ENCODE measurements around the gene SLC4A5.

The SLC4A5 gene

DNA sequence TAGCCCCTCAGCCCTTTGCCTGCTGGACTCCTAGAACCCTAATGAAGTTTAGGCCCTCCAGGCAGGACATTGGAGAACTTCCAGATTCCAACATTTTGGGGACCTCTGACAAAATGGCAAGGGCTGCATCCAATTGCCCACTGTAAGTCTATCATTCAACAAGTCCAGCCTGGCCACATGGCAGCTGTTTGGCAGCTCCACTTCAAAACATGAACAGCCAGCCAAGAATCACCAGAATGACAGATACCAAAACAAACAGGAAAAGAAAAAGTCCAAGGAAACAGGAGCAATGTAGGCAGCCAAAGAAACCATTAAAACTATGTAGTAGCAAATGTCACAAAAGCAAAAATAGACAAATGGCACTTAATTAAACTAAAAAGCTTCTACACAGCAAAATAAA is 25.5 kb downstream of the SLC4A5 start:
- no peak for DNase-seq (ENCODE audit: extremely low read depth in 1 of 2, low read depth in 1 of 2)

DNA sequence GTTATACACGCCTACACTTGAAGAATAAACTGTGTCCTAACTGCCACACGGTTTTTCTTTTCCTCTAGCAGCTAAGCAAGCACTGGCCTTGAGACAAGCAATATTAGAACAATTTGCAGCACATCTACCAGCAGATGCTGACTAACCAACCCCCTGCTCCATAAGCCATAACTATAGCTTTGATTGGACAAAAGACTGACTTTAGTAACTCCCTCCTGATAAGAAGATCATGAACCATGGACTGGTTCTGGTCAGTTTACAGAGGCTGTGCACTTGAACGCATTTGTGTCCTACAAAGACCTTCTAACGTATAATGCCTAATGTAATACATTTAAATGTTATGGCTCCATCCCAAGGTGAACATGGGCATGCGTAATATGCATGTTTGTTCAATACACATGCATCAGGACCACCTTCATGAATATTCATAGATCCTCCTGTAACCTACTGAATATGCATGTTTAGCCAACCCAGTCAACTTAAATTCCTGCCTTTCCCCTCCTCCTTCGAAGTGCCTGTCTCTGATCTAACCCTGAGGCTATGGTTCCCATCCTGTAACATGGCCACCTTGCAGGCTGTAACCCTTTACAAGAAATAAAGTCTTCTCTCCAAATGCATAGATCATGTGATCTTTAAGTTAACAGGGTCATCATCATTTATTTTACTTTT is 26.5 kb downstream of the SLC4A5 start:
- no peak for DNase-seq (ENCODE audit: extremely low read depth in 1 of 2, low read depth in 1 of 2)

DNA sequence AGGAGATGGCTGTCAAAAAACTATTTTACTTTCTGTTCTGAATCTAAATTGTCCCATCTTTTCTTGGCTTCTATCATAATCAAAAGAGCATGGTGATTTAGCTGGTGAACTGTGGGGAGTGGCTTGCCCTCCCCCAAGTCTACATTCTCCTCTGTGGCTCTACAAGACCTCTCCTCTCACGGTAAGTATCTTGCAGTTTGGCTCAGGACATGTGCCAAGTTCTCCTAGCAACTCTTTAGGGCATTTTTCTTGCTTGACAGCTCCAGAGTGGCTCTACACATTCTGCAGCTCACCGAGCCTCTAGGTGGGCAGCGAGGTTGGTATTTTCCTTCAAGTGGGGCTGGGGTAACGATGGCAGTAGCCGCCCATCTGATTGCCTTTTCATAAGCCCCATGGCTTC is 29.1 kb downstream of the SLC4A5 start:
- no peak for DNase-seq (ENCODE audit: extremely low read depth in 1 of 2, low read depth in 1 of 2)

GRCh38 chr2:74313497-74313896 is 29.7 kb downstream of the SLC4A5 start:
- DNase-seq (ENCODE audit: extremely low read depth in 1 of 2, low read depth in 1 of 2) = no peak

GRCh38 chr2:74312913-74313312 is 30.3 kb downstream of the SLC4A5 start:
- no peak for DNase-seq (ENCODE audit: extremely low read depth in 1 of 2, low read depth in 1 of 2)

DNA sequence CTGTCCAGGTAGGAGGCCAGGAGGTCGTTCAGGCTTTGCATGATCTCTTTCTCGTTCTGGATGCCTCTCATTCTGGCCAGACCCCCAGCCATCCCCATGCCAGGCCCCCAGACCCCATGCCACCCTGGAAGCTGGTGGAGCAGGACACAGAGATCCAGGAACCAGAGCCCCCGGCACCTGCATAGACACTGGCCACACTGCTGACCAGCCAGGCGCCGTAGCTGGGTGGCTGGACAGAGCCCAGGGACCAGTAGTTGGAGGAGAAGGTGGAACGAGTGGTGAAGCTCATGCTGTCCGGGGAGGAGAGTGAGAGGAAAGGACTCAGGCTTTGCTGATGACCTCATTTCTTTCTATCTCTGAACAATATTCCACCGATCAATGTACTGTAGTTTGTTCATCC is 35.5 kb downstream of the SLC4A5 start:
- DNase-seq (ENCODE audit: extremely low read depth in 1 of 2, low read depth in 1 of 2) = no peak

GRCh38 chr2:74304332-74305148 is 38.7 kb downstream of the SLC4A5 start:
- DNase-seq (ENCODE audit: extremely low read depth in 1 of 2, low read depth in 1 of 2) = no peak

GRCh38 chr2:74302865-74303264 is 40.4 kb downstream of the SLC4A5 start:
- no peak for DNase-seq (ENCODE audit: extremely low read depth in 1 of 2, low read depth in 1 of 2)

GRCh38 chr2:74301262-74301661 is 42.0 kb downstream of the SLC4A5 start:
- no peak for DNase-seq (ENCODE audit: extremely low read depth in 1 of 2, low read depth in 1 of 2)

DNA sequence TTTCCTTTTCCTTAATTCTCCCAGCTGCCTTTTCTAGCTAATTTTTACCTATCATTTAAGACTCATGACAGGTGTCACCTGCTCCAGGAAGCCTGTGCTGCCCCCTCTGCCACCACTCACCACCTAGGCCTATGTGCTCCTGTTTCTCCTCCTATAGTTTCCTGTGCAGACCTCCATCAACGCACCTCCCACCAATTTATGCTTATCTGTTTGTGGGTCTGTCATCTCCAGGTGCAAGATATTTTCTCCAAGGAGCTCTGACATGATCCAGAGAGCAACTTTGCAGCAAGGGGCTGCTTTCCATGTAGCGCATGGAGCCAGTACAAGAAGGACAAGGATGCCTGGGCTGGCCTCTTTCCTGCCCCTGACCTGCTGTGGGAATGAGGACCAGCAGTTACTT is 42.7 kb downstream of the SLC4A5 start:
- no peak for DNase-seq (ENCODE audit: extremely low read depth in 1 of 2, low read depth in 1 of 2)

GRCh38 chr2:74297950-74298349 is 45.3 kb downstream of the SLC4A5 start:
- DNase-seq (ENCODE audit: extremely low read depth in 1 of 2, low read depth in 1 of 2) = no peak

DNA sequence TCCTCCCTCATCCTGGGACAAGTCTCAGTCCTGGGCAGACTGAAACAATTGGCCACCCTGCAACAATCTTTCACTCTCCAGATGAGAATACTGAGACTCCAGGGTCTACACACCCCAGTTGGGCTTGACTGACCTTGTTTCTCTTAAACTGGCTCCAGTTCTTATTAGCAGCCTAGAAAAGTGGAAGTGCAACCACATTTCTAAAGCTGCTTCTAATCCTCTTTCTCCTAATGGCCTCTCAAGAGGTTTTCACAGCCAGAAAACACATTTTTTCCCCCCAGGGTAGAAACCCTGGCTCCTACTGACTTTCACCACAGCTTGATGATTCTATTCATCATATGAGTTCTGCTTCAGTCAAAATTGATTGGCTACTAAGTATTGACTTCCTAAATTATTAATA is 45.8 kb downstream of the SLC4A5 start:
- DNase-seq (ENCODE audit: extremely low read depth in 1 of 2, low read depth in 1 of 2) = no peak

GRCh38 chr2:74293191-74293991 is 49.8 kb downstream of the SLC4A5 start:
- DNase-seq (ENCODE audit: extremely low read depth in 1 of 2, low read depth in 1 of 2) = no peak

DNA sequence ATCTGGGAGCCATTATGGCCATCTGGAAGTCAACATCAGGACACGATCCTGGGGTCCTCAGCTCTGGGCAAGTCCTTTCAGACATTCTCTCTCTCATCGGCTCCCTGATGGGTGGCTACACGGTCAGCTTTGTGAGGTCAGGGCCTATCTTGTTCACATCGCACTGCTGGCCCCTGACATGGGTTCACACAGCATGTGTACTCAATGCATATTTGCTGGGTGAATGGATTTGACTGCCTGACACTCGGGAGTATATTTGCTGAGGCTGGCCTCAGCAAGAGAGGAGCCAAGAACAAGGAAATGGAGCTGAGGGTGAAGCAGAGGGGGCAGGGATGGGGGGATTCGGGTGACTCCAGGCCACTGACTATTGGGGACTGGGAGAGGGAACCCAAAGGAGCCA is 50.5 kb downstream of the SLC4A5 start:
- DNase-seq (ENCODE audit: extremely low read depth in 1 of 2, low read depth in 1 of 2) = no peak

- DNase-seq (ENCODE audit: extremely low read depth in 1 of 2, low read depth in 1 of 2) = no peak
Observed at GRCh38 chr2:74291886-74292621, 51.2 kb downstream of the SLC4A5 start.

DNA sequence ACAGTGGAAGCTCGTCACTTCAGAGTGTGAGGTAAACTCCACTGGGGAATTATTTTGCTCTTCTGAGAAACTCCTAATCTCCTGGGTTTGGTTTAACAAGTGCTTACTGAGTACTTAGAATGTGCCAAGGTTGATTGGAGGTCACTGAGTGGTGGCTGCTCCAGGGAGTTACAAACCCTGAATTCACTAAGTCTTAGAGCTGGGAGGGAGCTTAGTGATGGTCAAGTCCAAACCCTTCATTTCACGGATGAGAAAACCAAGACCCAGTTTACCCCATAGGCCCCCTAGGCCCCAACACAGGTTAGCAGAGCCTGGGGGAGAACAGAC is 52.0 kb downstream of the SLC4A5 start:
- no peak for DNase-seq (ENCODE audit: extremely low read depth in 1 of 2, low read depth in 1 of 2)

GRCh38 chr2:74290466-74291217 is 52.6 kb downstream of the SLC4A5 start:
- DNase-seq (ENCODE audit: extremely low read depth in 1 of 2, low read depth in 1 of 2) = peak in 1 of 2 donors; percentile 14

GRCh38 chr2:74290066-74290465 is 53.1 kb downstream of the SLC4A5 start:
- no peak for DNase-seq (ENCODE audit: extremely low read depth in 1 of 2, low read depth in 1 of 2)

DNA sequence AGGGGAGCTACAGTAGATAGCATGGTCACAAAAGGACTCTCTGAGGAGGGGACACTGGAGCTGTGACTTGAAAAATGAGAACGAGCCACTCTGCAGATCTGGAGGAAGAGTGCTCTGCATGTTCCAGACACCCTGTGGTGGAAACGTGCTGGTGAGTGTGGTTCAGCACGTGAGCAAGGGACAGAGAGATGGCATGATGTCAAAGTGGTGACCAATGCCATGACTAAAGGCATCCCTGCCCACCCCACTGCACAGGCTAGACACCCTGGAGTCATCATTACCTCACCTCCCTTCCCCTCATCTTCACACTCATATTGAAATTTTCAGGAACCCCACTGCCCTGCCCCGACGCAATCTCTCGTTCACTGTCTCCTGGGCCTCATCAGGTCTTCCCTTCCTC is 56.5 kb downstream of the SLC4A5 start:
- DNase-seq (ENCODE audit: extremely low read depth in 1 of 2, low read depth in 1 of 2) = no peak
